ENCODE measurements around the gene SENP6.

GRCh38 chr6:75601304-75602245 lies at the start of gene SENP6:
- TF ChIP-seq POLR2A (IDR thresholded peaks at IDR 0.05): peak; percentile 88 to 92
- no peak for TF ChIP-seq CTCF (IDR thresholded peaks at IDR 0.05)
